Panc1 (cell line): ENCODE measurements around the gene ELP5. TPM values are rescaled to one million over a fixed set of nuclear protein-coding genes. Genes with fewer than 3 reads are reported as not detected.
A peak's percentile ranks its signal among the peaks of the same experiment; 100 is the strongest.

ENCODE experiments used
- ATAC-seq: fragments of 200-7000 bp; cut with Tn5 transposase; 2 replicates; pipeline ENCODE4 v1.9.1; 2020; ENCODE audit warnings: mild to moderate bottlenecking, moderate library complexity
- BruUV-seq: library from RNA; stranded (reverse); fragments of 400-500 nt; replicated peaks from 2 replicates; lab custom pipeline; 2021; lab: Mats Ljungman, UMichigan
- CTCF ChIA-PET: fragments of 300-600 bp; sonication (Branson Sonifier 250); formaldehyde crosslinking; loops from one replicate; lab custom pipeline; 2022; ENCODE audit warnings: antibody characterized with exemption; lab: Charles Lee
- POLR2A ChIA-PET: fragments of 300-600 bp; sonication (Branson Sonifier 250); formaldehyde crosslinking; loops from one replicate; lab custom pipeline; 2022; ENCODE audit warnings: antibody characterized with exemption; lab: Charles Lee
- DNase-seq: peaks from one replicate; pipeline ENCODE4 v3.0.0-alpha.2; 2010; ENCODE audit warnings: low read depth, low spot score
- H3K27ac ChIP-seq: 2 replicates; pipeline ENCODE4 v1.5.1; 2011; ENCODE audit warnings: mild to moderate bottlenecking, low read length, inconsistent platforms
- H3K27me3 ChIP-seq: fragments of 200-500 bp; sonication (Bioruptor generic); 2 replicates; pipeline ENCODE4 v1.6.0; 2014; ENCODE audit warnings: low read length, inconsistent platforms; ENCODE audit not compliant: control insufficient read depth, insufficient read depth
- H3K36me3 ChIP-seq: fragments of 200-500 bp; sonication (Bioruptor generic); 2 replicates; pipeline ENCODE4 v1.5.1; 2014; ENCODE audit warnings: inconsistent platforms, mild to moderate bottlenecking, low read length, moderate library complexity; ENCODE audit not compliant: control insufficient read depth, insufficient read depth
- H3K4me1 ChIP-seq: 2 replicates; pipeline ENCODE4 v1.5.1; 2011; ENCODE audit warnings: inconsistent platforms, mild to moderate bottlenecking, low read length, moderate library complexity; ENCODE audit not compliant: control insufficient read depth, insufficient read depth
- H3K4me3 ChIP-seq, 2 experiments: 2 replicates each; pipeline ENCODE4 v1.5.1; 2011 to 2012; ENCODE audit warnings: low read depth in 2 of 2, low read length in 2 of 2, mild to moderate bottlenecking in 2 of 2, inconsistent platforms in 1 of 2, moderate library complexity in 1 of 2
- H3K9me3 ChIP-seq: fragments of 200-500 bp; sonication (Bioruptor generic); 2 replicates; pipeline ENCODE4 v1.5.1; 2014; ENCODE audit warnings: low read depth, mild to moderate bottlenecking, inconsistent platforms, low read length, moderate library complexity; ENCODE audit not compliant: control insufficient read depth, insufficient read depth
- CTCF ChIP-seq: fragments of 450-650 bp; IDR thresholded peaks from 2 replicates; pipeline ENCODE4 v1.5.1; 2017; ENCODE audit warnings: mild to moderate bottlenecking
- POLR2AphosphoS5 ChIP-seq: IDR thresholded peaks from 2 replicates; pipeline ENCODE4 v1.6.1; 2012; ENCODE audit warnings: mild to moderate bottlenecking, low read depth, low read length, moderate library complexity
- REST ChIP-seq, 2 experiments: IDR thresholded peaks; 2 replicates each; pipeline ENCODE4 v1.6.1; 2011 to 2012; ENCODE audit warnings: low read depth in 2 of 2, control low read depth in 1 of 2, low read length in 1 of 2, mild to moderate bottlenecking in 1 of 2, moderate library complexity in 1 of 2; ENCODE audit not compliant: insufficient read depth in 1 of 2
- SIN3A ChIP-seq: IDR thresholded peaks from 2 replicates; pipeline ENCODE4 v1.6.1; 2012; ENCODE audit warnings: low read depth, mild to moderate bottlenecking, low read length, moderate library complexity, borderline replicate concordance; ENCODE audit not compliant: insufficient read depth
- TCF7L2 ChIP-seq: IDR thresholded peaks from 2 replicates; pipeline ENCODE4 v1.6.1; 2011; ENCODE audit warnings: mild to moderate bottlenecking, low read depth, low read length, inconsistent platforms
- in situ Hi-C: cut with HindIII; loops from 2 replicates; pipeline ENCODE4 v1.10.0; 2016; ENCODE audit warnings: low sequenced_read_pairs, low pct_unique_long_range_greater_than_20kb
- intact Hi-C: fragments of 100-400 bp; cut with micrococcal nuclease; formaldehyde crosslinking; loops from one replicate; pipeline ENCODE4 v1.10.0; 2022; ENCODE audit not compliant: unreplicated experiment
- total RNA-seq: library from RNA; stranded (reverse); gene quantifications from one replicate; pipeline ENCODE4 v1.2.1, GENCODE V29; 2021; ENCODE audit not compliant: unreplicated experiment

The ELP5 gene
- total RNA-seq, 1 experiment from 2014 or later: 89.5 TPM

GRCh38 chr17:7262192-7262934, 10.3 kb downstream of the ELP5 start, which contains the start of gene CLDN7:
Gene CLDN7 (minus strand): TSS chr17:7262478. CDS start chr17:7262043, 435 bp downstream.
- DNase-seq (no peak), ATAC-seq (no peak)
- peak within 1 kb of the TSS; percentile 81 for H3K27ac ChIP-seq
- H3K27me3 ChIP-seq: no peaks in the 10 kb centered on the region
- POLR2A ChIA-PET: interaction anchor here (0.7 kb wide), 1 partner anchor 29 kb away, joined by 11 read pairs; no protein-coding TSS in a partner anchor
- H3K4me1 ChIP-seq: peaks cover 22% of the 10 kb centered on the region
- in situ Hi-C loops: no loop called here
- TSS peak; percentile 90 for BruUV-seq
- peaks cover 3% of the 10 kb centered on the region for H3K36me3 ChIP-seq
- peak within 1 kb of the TSS; percentile 50 to 65 for H3K4me3 ChIP-seq
- CTCF ChIA-PET: no interaction called here
- TF ChIP-seq REST (IDR thresholded peaks at IDR 0.05; ENCODE audit: insufficient read depth in 1 of 2, low read depth in 2 of 2, low read length in 1 of 2) (no peak), SIN3A (no peak)
- intact Hi-C loops: no loop called here
- H3K9me3 ChIP-seq: no peaks in the 10 kb centered on the region

- peak; percentile 63 for ATAC-seq
- Histone ChIP-seq H3K27ac (peak overlapping the region; percentile 81), H3K4me3 (peak overlapping the region; percentile 50 to 65), H3K27me3 (no peaks in the 10 kb centered on the region), H3K36me3 (peaks cover 3% of the 10 kb centered on the region), H3K9me3 (no peaks in the 10 kb centered on the region), H3K4me1 (peaks cover 22% of the 10 kb centered on the region)
- in situ Hi-C loops (no loop called here), intact Hi-C loops (no loop called here)
- 0 out of 2 replicates have a peak, but pooled peaks have one; percentile 20 for TF ChIP-seq SIN3A
- no peak for TF ChIP-seq REST (IDR thresholded peaks at IDR 0.05; ENCODE audit: insufficient read depth in 1 of 2, low read depth in 2 of 2, low read length in 1 of 2)
- no peak for TF ChIP-seq TCF7L2
- TF ChIP-seq POLR2AphosphoS5: peak; percentile 54; the same call in 1 of the 2 replicates
- no peak for TF ChIP-seq CTCF
- BruUV-seq: no TSS peak
- no peak for DNase-seq
- ChIA-PET POLR2A (no interaction called here), CTCF (interaction anchor here (0.6 kb wide), 1 partner anchor 197 kb away, joined by 10 read pairs; no protein-coding TSS in a partner anchor)
Measured at GRCh38 chr17:7262935-7263800, 11.2 kb downstream of the ELP5 start.
